HG03064 (cell line): Measurements from ENCODE around the gene DGKD.
A peak's percentile ranks its signal among the peaks of the same experiment; 100 is the strongest.

Experiments used
- ATAC-seq: cut with Tn5 transposase; IDR thresholded peaks from one replicate; pipeline ENCODE4 v1.9.1; 2021; ENCODE audit warnings: low read depth; ENCODE audit not compliant: unreplicated experiment

Gene DGKD

GRCh38 chr2:233409286-233409991, 55.1 kb downstream of the DGKD start:
- ATAC-seq, result no peak

- ATAC-seq, result no peak
Measured at GRCh38 chr2:233410196-233410760, 56.0 kb downstream of the DGKD start.

GRCh38 chr2:233411162-233411561, 56.9 kb downstream of the DGKD start:
- no peak for ATAC-seq

GRCh38 chr2:233412405-233412804, 58.1 kb downstream of the DGKD start:
- no peak for ATAC-seq

- no peak for ATAC-seq
Measured at GRCh38 chr2:233413046-233413445, 58.8 kb downstream of the DGKD start.

- ATAC-seq, result no peak
Measured at GRCh38 chr2:233413559-233414272, 59.4 kb downstream of the DGKD start.

GRCh38 chr2:233414273-233414654, 60.0 kb downstream of the DGKD start:
- no peak for ATAC-seq

- ATAC-seq, result no peak
Measured at GRCh38 chr2:233414777-233415570, 60.7 kb downstream of the DGKD start.

GRCh38 chr2:233416199-233416598, 61.9 kb downstream of the DGKD start:
- ATAC-seq, result no peak

- no peak for ATAC-seq
Measured at GRCh38 chr2:233416706-233417105, 62.4 kb downstream of the DGKD start.

- no peak for ATAC-seq
Measured at GRCh38 chr2:233417282-233417681, 63.0 kb downstream of the DGKD start.

- no peak for ATAC-seq
Measured at GRCh38 chr2:233418052-233418760, 63.9 kb downstream of the DGKD start.

- no peak for ATAC-seq
Measured at GRCh38 chr2:233418761-233419546, 64.7 kb downstream of the DGKD start.

- no peak for ATAC-seq
Measured at GRCh38 chr2:233419602-233420391, 65.5 kb downstream of the DGKD start.

- no peak for ATAC-seq
Measured at GRCh38 chr2:233421091-233421816, 67.0 kb downstream of the DGKD start.

- ATAC-seq, result peak; percentile 72
Measured at GRCh38 chr2:233422050-233422639, 67.9 kb downstream of the DGKD start.

- ATAC-seq, result no peak
Measured at GRCh38 chr2:233422649-233423551, 68.6 kb downstream of the DGKD start.
